GM19467 (cell line): ENCODE data around the gene GIGYF2.

Experiments
- ATAC-seq: cut with Tn5 transposase; IDR thresholded peaks from one replicate; pipeline ENCODE4 v1.9.1; 2021; ENCODE audit warnings: mild to moderate bottlenecking, moderate library complexity; ENCODE audit not compliant: unreplicated experiment

GIGYF2 gene

GRCh38 chr2:232876978-232877441 is 179.9 kb downstream of the GIGYF2 start:
- ATAC-seq, result no peak

- no peak for ATAC-seq
These were observed 180.9 kb downstream of the GIGYF2 start for GRCh38 chr2:232877940-232878511.

GRCh38 chr2:232878855-232879617 is 181.9 kb downstream of the GIGYF2 start:
- ATAC-seq, result no peak

GRCh38 chr2:232879618-232880494 is 182.7 kb downstream of the GIGYF2 start:
- no peak for ATAC-seq

GRCh38 chr2:232880764-232881351 is 183.7 kb downstream of the GIGYF2 start:
- no peak for ATAC-seq

GRCh38 chr2:232882085-232882484 is 185.0 kb downstream of the GIGYF2 start:
- ATAC-seq, result no peak

- ATAC-seq, result no peak
These were observed 185.5 kb downstream of the GIGYF2 start for GRCh38 chr2:232882505-232883115.

GRCh38 chr2:232883116-232883721 is 186.1 kb downstream of the GIGYF2 start:
- no peak for ATAC-seq

- ATAC-seq, result no peak
These were observed 186.9 kb downstream of the GIGYF2 start for GRCh38 chr2:232884001-232884421.

GRCh38 chr2:232884549-232885263 is 187.6 kb downstream of the GIGYF2 start:
- ATAC-seq, result no peak

GRCh38 chr2:232885264-232885961 is 188.3 kb downstream of the GIGYF2 start:
- no peak for ATAC-seq

GRCh38 chr2:232886176-232886575 is 189.0 kb downstream of the GIGYF2 start:
- ATAC-seq, result no peak

GRCh38 chr2:232886632-232887031 is 189.5 kb downstream of the GIGYF2 start:
- ATAC-seq, result no peak

- no peak for ATAC-seq
These were observed 190.2 kb downstream of the GIGYF2 start for GRCh38 chr2:232887171-232887850.

- no peak for ATAC-seq
These were observed 191.1 kb downstream of the GIGYF2 start for GRCh38 chr2:232888099-232888836.

- no peak for ATAC-seq
These were observed 191.9 kb downstream of the GIGYF2 start for GRCh38 chr2:232888839-232889529.

- no peak for ATAC-seq
These were observed 192.8 kb downstream of the GIGYF2 start for GRCh38 chr2:232889876-232890401.
